GM12892 (cell line): ENCODE results near the gene POMC.

Source experiments
- POLR2A ChIP-seq: IDR thresholded peaks from 2 replicates; pipeline ENCODE4 v1.6.1; 2011; ENCODE audit warnings: low read depth, low read length, control low read depth
- POLR2AphosphoS5 ChIP-seq: IDR thresholded peaks from 2 replicates; pipeline ENCODE4 v1.6.1; 2011; ENCODE audit warnings: low read depth, low read length, control low read depth
- TAF1 ChIP-seq: IDR thresholded peaks from 2 replicates; pipeline ENCODE4 v1.6.1; 2011; ENCODE audit warnings: low read depth, mild to moderate bottlenecking, control low read depth, low read length, borderline replicate concordance

- TF ChIP-seq POLR2A (no peak), POLR2AphosphoS5 (no peak), TAF1 (no peak)
Observed at GRCh38 chr2:25164561-25164960, 3.8 kb downstream of the POMC start.
